Astrocyte (in vitro differentiated cells and primary cell): Measurements from ENCODE around the gene ALLC. TPM values are rescaled to one million over a fixed set of nuclear protein-coding genes. Genes with fewer than 3 reads are reported as not detected.

Source experiments
- DNase-seq: peaks from one replicate; pipeline ENCODE4 v3.0.0-alpha.2; 2010; ENCODE audit warnings: low read depth
- FAIRE-seq: peaks from 2 replicates; lab custom pipeline; 2011; peaks lifted over from hg19 to GRCh38; lab: Jason Lieb, UNC
- H2AFZ ChIP-seq: 2 replicates; pipeline ENCODE4 v1.6.0; 2012; ENCODE audit warnings: low read depth, low read length, inconsistent platforms
- H3K27ac ChIP-seq: 2 replicates; pipeline ENCODE4 v1.5.1; 2011; ENCODE audit warnings: low read depth, low read length, inconsistent platforms
- H3K27me3 ChIP-seq: 2 replicates; pipeline ENCODE4 v1.6.0; 2011; ENCODE audit warnings: low read length, inconsistent platforms; ENCODE audit not compliant: insufficient read depth
- H3K36me3 ChIP-seq: 2 replicates; pipeline ENCODE4 v1.5.1; 2011; ENCODE audit warnings: low read length, inconsistent platforms; ENCODE audit not compliant: insufficient read depth
- H3K4me1 ChIP-seq: 2 replicates; pipeline ENCODE4 v1.5.1; 2011; ENCODE audit warnings: low read length, inconsistent platforms; ENCODE audit not compliant: insufficient read depth
- H3K4me2 ChIP-seq: 2 replicates; pipeline ENCODE4 v1.6.0; 2012; ENCODE audit warnings: low read length, inconsistent platforms
- H3K4me3 ChIP-seq: 2 replicates; pipeline ENCODE4 v1.5.1; 2011; ENCODE audit warnings: low read depth, mild to moderate bottlenecking, low read length, inconsistent platforms; ENCODE audit not compliant: insufficient read depth
- H3K79me2 ChIP-seq: 2 replicates; pipeline ENCODE4 v1.6.0; 2012; ENCODE audit warnings: mild to moderate bottlenecking, low read length, inconsistent platforms; ENCODE audit not compliant: insufficient read depth
- H3K9ac ChIP-seq: 2 replicates; pipeline ENCODE4 v1.6.0; 2012; ENCODE audit warnings: mild to moderate bottlenecking, low read length, inconsistent platforms
- H3K9me3 ChIP-seq: 2 replicates; pipeline ENCODE4 v1.5.1; 2012; ENCODE audit warnings: low read depth, mild to moderate bottlenecking, low read length, inconsistent platforms; ENCODE audit not compliant: insufficient read depth
- H4K20me1 ChIP-seq: 2 replicates; pipeline ENCODE4 v1.6.0; 2012; ENCODE audit warnings: low read length, inconsistent platforms; ENCODE audit not compliant: insufficient read depth
- H3K27ac Mint-ChIP-seq: one replicate; pipeline ENCODE4 v1.8.0; 2021; ENCODE audit warnings: mild to moderate bottlenecking, mixed read lengths; ENCODE audit not compliant: unreplicated experiment
- H3K27me3 Mint-ChIP-seq: one replicate; pipeline ENCODE4 v1.8.0; 2021; ENCODE audit warnings: low read depth, mixed read lengths; ENCODE audit not compliant: unreplicated experiment
- H3K36me3 Mint-ChIP-seq: one replicate; pipeline ENCODE4 v1.8.0; 2021; ENCODE audit warnings: low read depth, mixed read lengths; ENCODE audit not compliant: unreplicated experiment
- H3K4me1 Mint-ChIP-seq: one replicate; pipeline ENCODE4 v1.8.0; 2021; ENCODE audit warnings: low read depth, mixed read lengths; ENCODE audit not compliant: unreplicated experiment
- H3K4me3 Mint-ChIP-seq: one replicate; pipeline ENCODE4 v1.8.0; 2021; ENCODE audit warnings: mild to moderate bottlenecking, moderate library complexity, mixed read lengths; ENCODE audit not compliant: unreplicated experiment
- H3K9me3 Mint-ChIP-seq: one replicate; pipeline ENCODE4 v1.8.0; 2021; ENCODE audit warnings: mild to moderate bottlenecking, mixed read lengths; ENCODE audit not compliant: unreplicated experiment
- CTCF ChIP-seq: IDR thresholded peaks from 2 replicates; pipeline ENCODE4 v1.5.1; 2011; ENCODE audit warnings: low read depth, mild to moderate bottlenecking, inconsistent platforms, low read length, moderate library complexity; ENCODE audit not compliant: insufficient read depth
- EZH2 ChIP-seq: IDR thresholded peaks from 2 replicates; pipeline ENCODE4 v1.6.1; 2012; ENCODE audit warnings: mild to moderate bottlenecking, low read length, inconsistent platforms; ENCODE audit not compliant: insufficient read depth
- total RNA-seq: library from RNA; stranded (reverse); gene quantifications from 2 replicates; pipeline ENCODE4 v1.2.1, GENCODE V29; 2021

The ALLC gene
- total RNA-seq, 1 donor from 2014 or later, result not detected

GRCh38 chr2:3644891-3645605 lies 13.0 kb upstream of the ALLC start:
- H3K27ac Mint-ChIP-seq, result no peak overlapping the region
- no peak for FAIRE-seq

DNA sequence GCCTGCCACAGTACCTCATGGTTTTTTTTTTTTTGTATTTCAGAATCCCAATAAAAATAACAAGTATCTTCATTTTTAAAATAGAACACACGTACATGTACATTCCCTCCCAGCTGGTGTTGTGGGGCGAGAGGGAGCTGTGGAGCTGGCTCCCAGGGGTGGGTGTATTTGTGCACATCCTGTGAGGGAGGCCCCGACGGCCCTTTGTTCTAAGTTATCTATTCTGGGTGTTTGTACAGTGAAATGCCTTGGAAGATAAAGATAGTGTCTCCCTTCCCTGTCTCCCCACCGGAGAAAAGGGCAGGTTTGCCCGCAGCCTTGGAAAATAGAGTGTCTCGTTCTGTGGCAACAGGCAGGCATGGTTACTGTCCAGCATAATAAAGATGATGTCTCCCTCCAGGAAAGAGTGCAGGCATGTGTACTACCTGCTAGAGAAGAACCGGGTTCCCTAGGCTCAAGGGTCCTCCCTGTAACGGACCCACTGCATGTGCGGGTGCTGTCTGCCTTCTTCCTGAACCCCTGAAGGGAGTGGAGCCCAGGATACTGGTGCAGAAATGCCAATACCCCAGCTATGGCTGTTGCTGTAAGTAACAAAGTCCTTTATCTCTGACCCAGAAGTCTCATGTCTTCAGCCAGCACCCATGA lies 12.1 kb upstream of the ALLC start:
- no peak overlapping the region for H3K4me2 ChIP-seq
- Mint-ChIP-seq H3K27ac (no peak overlapping the region), H3K27me3 (peaks cover 31% of the 10 kb centered on the region), H3K4me1 (peaks cover 1% of the 10 kb centered on the region), H3K4me3 (no peak overlapping the region), H3K36me3 (no peaks in the 10 kb centered on the region), H3K9me3 (peaks cover under 1% of the 10 kb centered on the region)
- no peaks in the 10 kb centered on the region for H4K20me1 ChIP-seq
- no peak for DNase-seq
- no peak overlapping the region for H3K9ac ChIP-seq
- H3K79me2 ChIP-seq, result no peaks in the 10 kb centered on the region
- H3K4me3 ChIP-seq, result no peak overlapping the region
- no peak for FAIRE-seq
- H3K36me3 ChIP-seq, result no peaks in the 10 kb centered on the region
- no peaks in the 10 kb centered on the region for H3K9me3 ChIP-seq
- H2AFZ ChIP-seq, result no peak overlapping the region
- H3K27ac ChIP-seq, result no peak overlapping the region
- peaks cover 2% of the 10 kb centered on the region for H3K27me3 ChIP-seq
- TF ChIP-seq EZH2 (no peak), CTCF (no peak)
- no peaks in the 10 kb centered on the region for H3K4me1 ChIP-seq

More at GRCh38 chr2:3644891-3645605, 13.0 kb upstream of the ALLC start:
- Histone ChIP-seq H3K9me3 (no peaks in the 10 kb centered on the region), H3K79me2 (no peaks in the 10 kb centered on the region), H2AFZ (no peak overlapping the region), H3K36me3 (no peaks in the 10 kb centered on the region), H3K27ac (no peak overlapping the region), H3K4me1 (no peaks in the 10 kb centered on the region), H3K27me3 (peaks cover 2% of the 10 kb centered on the region), H4K20me1 (no peaks in the 10 kb centered on the region), H3K4me3 (no peak overlapping the region), H3K9ac (no peak overlapping the region), H3K4me2 (no peak overlapping the region)
- no peak for DNase-seq
- H3K9me3 Mint-ChIP-seq, result no peaks in the 10 kb centered on the region
- no peak for TF ChIP-seq CTCF
- no peak for TF ChIP-seq EZH2
- H3K36me3 Mint-ChIP-seq, result no peaks in the 10 kb centered on the region
- peaks cover 30% of the 10 kb centered on the region for H3K27me3 Mint-ChIP-seq
- H3K4me1 Mint-ChIP-seq, result no peaks in the 10 kb centered on the region
- no peak overlapping the region for H3K4me3 Mint-ChIP-seq

DNA sequence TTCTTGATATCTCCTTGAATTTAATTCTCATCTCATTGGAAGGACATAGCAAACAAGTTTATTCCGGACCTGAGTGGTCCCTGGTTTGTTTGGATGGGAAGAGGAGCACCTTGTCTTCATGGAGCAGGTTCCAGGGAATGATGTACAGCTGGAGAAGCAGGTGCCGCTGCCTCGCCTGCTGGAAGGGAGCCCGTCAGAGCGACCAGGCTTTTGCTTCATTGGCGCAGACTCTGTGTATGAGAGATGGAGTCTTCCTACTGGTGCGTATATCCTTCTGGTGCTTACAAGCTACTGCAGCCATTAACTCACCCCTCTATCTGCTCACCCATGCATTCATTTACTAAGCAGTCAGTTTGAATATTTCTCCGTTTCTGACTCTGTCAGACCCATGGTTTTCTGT lies 11.6 kb upstream of the ALLC start:
- no peak for FAIRE-seq
- Mint-ChIP-seq H3K4me3 (no peak overlapping the region), H3K36me3 (no peaks in the 10 kb centered on the region)

More for the DNA sequence above, 11.6 kb upstream of the ALLC start:
- TF ChIP-seq EZH2 (no peak), CTCF (no peak)
- Histone ChIP-seq H3K9ac (no peak overlapping the region), H3K27ac (no peak overlapping the region), H4K20me1 (no peaks in the 10 kb centered on the region), H2AFZ (no peak overlapping the region), H3K4me3 (no peak overlapping the region), H3K36me3 (no peaks in the 10 kb centered on the region), H3K27me3 (peaks cover 2% of the 10 kb centered on the region), H3K79me2 (no peaks in the 10 kb centered on the region), H3K4me2 (no peak overlapping the region), H3K9me3 (no peaks in the 10 kb centered on the region), H3K4me1 (peaks cover 2% of the 10 kb centered on the region)
- DNase-seq, result no peak
- no peak overlapping the region for H3K27ac Mint-ChIP-seq
- H3K9me3 Mint-ChIP-seq, result peaks cover 2% of the 10 kb centered on the region
- H3K4me1 Mint-ChIP-seq, result peaks cover 4% of the 10 kb centered on the region
- peaks cover 32% of the 10 kb centered on the region for H3K27me3 Mint-ChIP-seq
